GM19035 (cell line): ENCODE data around the gene OSBP2.

ENCODE experiments used
- ATAC-seq: cut with Tn5 transposase; IDR thresholded peaks from one replicate; pipeline ENCODE4 v1.9.1; 2021; ENCODE audit not compliant: unreplicated experiment

OSBP2 gene

GRCh38 chr22:30804626-30805025 lies 110.0 kb downstream of the OSBP2 start:
- ATAC-seq = no peak

DNA sequence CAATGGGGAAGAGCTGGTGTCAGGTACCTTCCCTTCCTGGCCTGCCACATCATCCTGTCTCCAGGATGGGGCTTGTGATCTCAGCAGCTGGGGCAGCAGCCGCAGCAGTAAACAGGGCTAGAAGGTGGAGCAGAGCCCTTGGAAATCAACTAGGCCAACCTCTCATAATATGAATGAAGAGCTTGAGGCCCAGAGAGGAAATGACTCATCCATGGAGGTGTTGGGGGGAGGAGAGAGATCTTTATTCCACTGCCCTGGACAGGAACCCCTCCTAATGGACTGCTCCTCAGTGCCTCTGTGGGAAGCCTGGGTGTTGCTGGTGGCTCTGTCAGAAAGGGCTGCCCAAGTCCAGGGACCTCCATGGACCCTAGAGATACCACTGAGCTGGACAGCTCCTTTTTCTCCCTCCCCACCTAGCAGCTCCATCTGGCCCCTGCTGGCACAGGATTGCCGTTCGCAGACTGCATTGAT lies 111.8 kb downstream of the OSBP2 start:
- ATAC-seq = no peak

DNA sequence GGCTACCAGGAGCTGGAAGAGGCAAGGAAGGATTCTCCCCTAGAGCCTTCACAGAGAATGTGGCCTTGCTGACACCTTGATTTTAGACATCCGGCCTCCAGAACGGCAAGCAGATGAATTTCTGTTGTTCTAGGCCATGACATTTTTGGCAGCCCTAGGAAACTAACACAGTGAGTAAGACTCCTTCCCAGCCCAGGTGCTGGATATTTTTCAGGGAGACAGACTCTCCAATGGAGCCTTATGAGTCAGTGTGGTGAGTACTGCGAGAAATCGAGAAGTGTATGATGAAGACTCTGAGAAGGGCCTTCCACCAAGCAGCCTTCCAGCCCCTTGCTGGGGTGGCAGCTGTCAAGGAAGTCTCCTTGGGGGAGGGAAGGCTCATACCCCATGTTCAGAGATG lies 114.4 kb downstream of the OSBP2 start:
- no peak for ATAC-seq

DNA sequence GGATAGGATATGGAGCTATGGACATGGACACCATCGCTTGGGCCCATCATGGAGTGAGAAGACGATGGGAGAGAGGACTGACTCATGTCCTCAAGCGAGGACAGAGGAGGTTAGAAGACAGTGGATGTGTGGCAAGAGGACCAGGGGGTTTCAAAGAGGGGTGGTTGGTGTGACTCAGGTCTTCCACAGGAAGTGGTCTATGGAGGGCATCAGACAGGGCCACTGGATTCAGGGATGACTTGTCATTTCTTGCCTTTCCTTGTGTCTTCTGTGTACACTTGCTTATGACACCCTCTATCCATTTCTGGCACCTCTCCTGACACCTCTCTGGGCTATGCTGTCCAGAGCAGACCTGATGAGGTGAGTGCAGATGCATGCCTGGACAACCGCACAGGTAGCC lies 115.4 kb downstream of the OSBP2 start:
- no peak for ATAC-seq

- no peak for ATAC-seq
Measured at GRCh38 chr22:30813936-30814335, 119.3 kb downstream of the OSBP2 start.

- ATAC-seq = no peak
Measured at GRCh38 chr22:30816413-30816812, 121.7 kb downstream of the OSBP2 start.

- no peak for ATAC-seq
Measured at GRCh38 chr22:30821381-30821780, 126.7 kb downstream of the OSBP2 start.

GRCh38 chr22:30821863-30822215 lies 127.2 kb downstream of the OSBP2 start:
- no peak for ATAC-seq

DNA sequence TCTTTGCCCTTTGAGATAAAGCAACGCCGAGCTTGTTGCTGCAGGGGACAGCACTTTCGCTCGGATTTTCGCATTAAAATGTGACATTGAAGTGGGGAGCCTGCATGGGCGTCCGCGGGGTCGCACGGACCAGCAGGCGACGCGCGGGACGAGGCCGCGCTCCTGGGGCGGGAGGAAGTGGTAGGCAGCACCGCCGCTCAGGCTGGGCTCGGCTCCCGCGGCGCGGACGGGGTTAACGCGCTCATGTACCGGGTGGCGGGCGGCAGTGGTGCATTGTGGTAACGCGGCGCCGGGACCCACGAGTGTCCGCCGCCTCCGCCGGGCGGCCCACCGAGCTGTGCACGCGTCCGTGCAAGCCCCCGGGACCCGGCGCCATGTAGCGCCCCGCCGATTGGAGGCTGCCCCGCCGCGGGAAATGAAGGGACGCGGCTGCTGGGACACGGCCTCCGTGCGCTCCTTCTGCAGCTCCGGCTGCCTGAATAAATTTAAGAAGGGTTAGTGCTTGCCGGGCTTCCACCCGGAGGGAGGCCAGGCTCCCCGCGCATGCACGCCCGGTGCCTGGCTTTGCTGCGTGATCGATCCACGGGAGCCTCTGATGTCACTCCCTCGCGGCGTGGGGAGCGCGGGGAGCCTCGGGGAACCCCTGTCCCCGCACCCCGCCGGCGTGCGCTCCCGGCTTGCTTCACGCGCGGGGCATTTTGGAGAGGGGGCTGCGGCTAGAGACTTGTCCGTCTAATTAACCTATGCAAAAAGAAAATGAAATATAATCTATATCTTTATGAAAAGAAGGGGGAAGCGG lies 127.7 kb downstream of the OSBP2 start:
- ATAC-seq = no peak

DNA sequence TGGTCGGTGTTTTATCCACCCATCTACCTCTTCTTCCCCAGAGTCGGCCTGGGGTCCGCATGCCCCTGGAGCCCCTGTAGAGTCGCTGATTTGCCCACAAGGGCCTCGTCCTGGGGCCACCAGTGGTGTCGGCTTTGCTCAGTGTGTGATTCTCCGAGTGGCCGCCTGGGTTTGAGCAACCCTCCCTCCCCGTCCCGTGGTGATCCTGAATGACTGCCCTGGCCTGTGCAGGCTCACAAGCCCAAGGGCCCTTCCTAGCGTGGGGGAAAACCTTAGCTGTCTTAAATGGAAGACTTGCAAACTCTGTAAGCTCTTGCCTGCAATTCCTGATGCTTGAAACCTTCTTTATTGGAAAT lies 128.3 kb downstream of the OSBP2 start:
- ATAC-seq = no peak

DNA sequence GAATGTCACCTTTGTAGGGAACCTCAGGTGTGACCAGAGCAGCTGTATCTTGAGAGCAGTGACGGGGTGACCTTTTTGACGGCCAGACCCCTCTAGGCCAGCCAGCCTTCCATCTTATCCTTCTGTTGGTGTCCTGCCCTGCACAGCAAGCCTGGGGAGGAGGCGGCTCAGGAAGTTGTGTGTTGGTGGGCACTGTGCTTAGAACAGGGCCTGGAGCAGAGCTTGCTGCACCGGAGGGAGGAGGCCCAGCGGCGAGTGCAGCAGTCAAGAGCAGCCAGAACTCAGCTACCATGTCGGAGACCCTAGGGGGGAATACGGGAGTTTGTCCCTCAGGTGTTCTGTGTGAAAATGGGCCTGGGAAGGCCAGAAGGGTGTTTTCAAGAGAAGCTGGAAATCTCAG lies 129.4 kb downstream of the OSBP2 start:
- ATAC-seq = no peak

DNA sequence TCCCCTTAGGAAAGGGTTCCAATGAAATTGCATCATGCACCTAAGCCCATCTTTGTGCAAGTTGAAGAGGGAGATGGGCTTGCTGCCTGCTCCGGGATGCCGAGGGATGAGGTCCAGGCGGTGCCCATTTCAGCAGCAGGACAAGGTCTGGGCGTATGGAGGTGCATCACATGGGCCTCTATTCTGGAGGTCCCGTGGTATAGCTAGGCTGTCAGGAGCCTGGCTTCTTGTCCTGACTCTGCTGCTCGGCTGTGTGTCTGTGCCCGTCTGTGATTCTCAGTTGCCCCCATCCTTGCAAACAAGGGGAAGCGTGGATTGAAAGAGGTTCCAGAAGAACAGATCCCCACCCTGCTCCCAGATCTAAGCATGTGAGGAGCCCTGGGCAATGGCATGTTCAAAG lies 130.0 kb downstream of the OSBP2 start:
- no peak for ATAC-seq

DNA sequence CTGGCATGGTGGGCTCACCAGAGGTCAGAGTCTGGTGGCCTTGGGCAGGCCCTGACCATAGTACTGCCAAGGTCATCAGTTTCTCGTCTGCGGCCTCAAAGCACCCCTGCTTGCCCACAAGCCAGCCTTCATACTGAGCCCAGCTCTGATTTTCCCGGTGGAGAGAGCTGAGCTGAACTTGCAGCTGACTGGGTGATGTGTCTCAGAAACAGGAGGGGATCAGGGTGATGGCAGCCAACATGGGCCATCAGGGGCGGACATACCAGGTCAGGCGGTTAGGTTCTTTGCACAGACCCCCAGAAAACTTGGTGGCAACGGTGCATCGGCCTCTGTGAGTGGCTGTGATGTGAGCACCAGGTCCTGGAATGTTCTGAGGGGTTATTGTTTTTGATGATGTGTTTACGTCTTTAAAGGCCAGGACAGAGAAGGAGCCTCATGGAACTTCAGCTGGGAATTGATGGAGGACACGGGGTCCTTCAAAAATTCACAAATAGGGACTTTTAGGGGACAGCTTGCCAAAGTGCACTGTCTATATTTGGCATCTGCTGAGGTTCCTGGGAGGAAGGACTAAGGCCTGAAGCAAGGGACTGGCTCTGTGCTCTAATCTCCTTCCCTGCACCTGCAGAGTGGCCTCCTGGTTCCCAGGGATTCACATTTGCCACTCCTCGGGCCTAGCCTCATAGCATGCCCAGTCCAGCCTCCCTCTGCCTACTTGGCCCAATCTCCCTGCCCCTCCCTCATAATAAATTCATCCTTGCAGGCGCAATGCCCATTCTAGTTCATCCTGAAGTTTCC lies 131.2 kb downstream of the OSBP2 start:
- ATAC-seq = no peak

DNA sequence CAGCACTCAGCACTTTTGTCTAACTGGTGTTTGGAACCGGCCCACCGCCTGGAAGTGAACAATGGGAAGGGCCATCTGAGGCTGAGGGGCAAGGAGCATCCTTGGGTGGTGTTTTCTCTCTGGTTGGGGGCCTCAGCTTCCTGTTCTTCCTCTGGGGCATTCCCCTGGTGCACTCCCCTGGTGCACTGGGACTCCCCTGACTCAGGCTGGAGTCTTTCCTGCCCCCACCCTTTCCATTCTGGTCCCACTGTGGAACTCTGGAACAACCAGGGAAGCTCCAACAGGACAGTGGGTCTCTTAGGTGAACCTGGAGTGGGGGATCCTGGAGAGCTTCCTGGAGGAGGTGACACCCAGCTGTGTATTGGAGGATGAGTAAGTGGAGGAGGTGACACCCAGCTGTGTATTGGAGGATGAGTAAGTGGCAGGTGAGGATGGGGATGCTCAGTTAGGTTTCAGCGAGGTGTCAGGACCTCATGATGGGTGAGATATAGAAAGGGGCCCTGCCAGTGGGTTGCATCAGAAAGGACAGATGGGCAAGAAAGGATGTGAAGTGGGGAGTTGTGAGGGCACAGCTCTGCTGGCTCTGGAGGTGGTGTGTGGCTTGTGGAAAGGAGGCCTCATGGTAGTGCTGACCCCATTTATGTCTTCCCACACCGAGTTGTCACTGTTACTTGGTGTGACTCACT lies 132.1 kb downstream of the OSBP2 start:
- no peak for ATAC-seq

GRCh38 chr22:30827646-30828045 lies 133.0 kb downstream of the OSBP2 start:
- ATAC-seq = no peak

DNA sequence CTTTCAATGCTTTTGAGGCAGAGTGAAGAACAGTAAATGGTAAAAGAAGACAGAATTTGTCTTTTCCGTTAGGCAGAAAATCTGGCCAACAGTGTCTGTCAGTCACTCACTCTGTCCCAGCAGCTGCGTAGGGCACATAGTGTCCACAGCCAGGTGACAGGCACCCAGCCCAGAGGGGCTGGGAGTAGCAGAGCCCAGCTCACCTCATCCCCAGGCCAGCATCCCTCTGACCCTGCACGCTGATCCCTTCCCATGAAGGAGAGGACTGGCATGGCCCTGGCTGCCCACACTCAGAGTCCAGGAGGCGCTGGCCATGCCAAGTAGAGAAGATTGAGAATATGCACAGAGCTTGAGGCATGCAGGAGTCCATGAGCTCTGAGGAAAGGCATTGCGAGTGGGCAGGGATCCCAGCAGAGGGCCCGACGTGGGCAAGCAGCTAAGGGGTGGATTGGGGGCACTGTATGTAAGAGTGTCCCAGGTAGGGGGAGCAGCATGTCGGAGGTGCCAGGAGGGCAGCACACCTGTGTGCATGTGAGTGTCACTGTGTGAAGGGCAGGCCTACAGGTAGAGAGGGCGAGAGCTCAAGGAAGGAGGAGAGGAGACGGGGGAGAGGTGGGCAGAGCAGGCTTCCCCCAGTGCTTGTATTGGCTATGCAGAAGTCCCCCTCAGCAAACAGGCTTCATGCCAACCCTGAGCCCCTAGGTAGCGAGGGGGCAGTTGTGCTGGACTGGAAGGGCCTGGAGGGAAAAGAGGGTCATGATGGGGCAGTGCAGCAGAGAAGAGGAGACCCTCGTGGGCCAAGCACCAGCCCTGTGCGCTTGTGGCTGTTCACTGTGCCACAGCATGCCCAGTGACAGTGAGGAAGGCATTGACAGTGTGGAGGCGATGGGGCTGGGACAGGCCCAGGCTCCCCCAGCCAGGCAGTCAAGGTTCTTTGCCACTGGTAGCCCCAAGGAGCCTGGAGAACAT lies 133.8 kb downstream of the OSBP2 start:
- ATAC-seq = no peak

DNA sequence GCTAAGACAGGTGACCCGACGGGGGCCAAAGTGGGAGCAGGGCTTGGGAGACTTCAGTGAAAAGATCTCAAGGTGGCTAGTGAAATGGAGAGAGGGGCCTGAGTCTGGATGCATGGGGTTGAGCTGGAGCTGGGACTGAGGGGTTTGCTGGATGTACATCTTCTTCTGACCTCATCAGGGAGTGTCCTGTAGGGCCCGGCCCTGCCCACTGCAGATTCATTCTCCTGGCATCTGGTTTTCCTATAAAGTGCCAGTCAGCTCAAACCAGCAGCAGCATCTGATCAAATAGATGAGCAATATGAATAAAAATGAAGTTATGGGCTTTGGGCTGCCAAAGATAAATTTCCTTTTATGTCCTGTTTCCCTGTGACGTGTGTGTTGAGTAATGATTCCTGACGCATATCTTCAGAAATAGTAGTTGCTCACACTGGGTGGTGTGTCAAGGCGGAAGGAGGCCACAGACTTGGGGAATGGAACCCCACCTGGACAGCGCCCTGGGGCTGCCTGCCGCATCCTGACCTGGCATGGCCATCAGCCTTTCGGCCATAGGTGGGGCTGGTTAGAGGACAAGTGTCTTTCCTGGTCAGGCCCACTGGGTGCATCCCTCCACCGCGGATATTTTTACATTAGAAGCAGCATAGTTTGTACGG lies 135.4 kb downstream of the OSBP2 start:
- no peak for ATAC-seq

GRCh38 chr22:30830907-30831306 lies 136.2 kb downstream of the OSBP2 start:
- ATAC-seq = no peak

DNA sequence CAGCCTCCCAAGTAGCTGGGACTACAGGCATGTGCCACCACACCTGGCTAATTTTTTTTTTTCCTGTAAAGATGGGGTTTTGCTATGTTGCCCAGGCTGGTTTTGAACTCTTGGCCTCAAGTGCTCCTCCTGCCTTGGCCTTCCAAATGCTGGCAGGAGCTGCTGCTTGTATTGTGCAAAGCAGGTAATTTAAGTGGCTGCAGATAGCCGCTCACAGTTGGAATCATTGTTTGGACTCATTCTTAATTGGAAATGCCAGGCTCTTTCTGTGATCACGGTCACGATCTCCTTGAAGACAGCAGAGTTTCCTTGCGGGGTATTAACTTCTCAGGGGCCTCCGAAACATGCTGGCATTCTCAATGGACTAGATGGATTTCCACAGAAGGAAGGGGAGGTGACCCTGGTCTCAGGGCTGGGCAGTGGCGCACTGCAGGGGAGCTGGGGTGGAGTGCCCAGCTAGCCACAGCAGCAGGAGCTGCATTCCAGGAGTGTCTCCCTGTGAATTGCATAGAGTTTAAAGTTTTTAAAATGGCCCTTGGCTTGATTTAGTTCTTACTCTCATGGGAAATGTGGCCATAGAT lies 137.8 kb downstream of the OSBP2 start:
- no peak for ATAC-seq

GRCh38 chr22:30833322-30833721 lies 138.6 kb downstream of the OSBP2 start:
- no peak for ATAC-seq
